Gastrocnemius medialis (tissue), 4 donors: ENCODE data around the gene GLI2. TPM values are rescaled to one million over a fixed set of nuclear protein-coding genes. Genes with fewer than 3 reads are reported as not detected.
A peak's percentile ranks its signal among the peaks of the same experiment; 100 is the strongest.

ENCODE experiments used
- ATAC-seq, 2 donors: fragments of 150-250 bp; one replicate each; pipeline ENCODE4 v1.9.1; 2016
- DNase-seq, 2 donors: peaks; one replicate each; pipeline ENCODE4 v3.0.0-alpha.2; 2019
- H3K27ac ChIP-seq, 4 donors: fragments of 200-600 bp; sonication (generic); 1 replicate in 1 of 4; 2 replicates in 3 of 4; pipeline ENCODE4 v1.5.1; 2016 to 2018; ENCODE audit warnings: mild to moderate bottlenecking in 2 of 4, moderate library complexity in 1 of 4
- H3K27me3 ChIP-seq, 3 donors: fragments of 200-600 bp; sonication (generic) in 2 of 3; 1 replicate in 1 of 3; 2 replicates in 2 of 3; pipeline versions ENCODE4 v1.5.1 to v1.6.0; 2016 to 2019; ENCODE audit warnings: mild to moderate bottlenecking in 1 of 3, moderate library complexity in 1 of 3
- H3K36me3 ChIP-seq, 2 donors: fragments of 200-600 bp; sonication (generic) in 1 of 2; one replicate each; pipeline ENCODE4 v1.5.1; 2017 to 2018
- H3K4me1 ChIP-seq, 2 donors: fragments of 200-600 bp; sonication (generic) in 1 of 2; one replicate each; pipeline ENCODE4 v1.5.1; 2016 to 2017; ENCODE audit warnings: mild to moderate bottlenecking in 2 of 2
- H3K4me3 ChIP-seq, 4 donors: fragments of 200-600 bp; sonication (generic) in 3 of 4; 1 replicate in 1 of 4; 2 replicates in 3 of 4; pipeline ENCODE4 v1.5.1; 2016 to 2019; ENCODE audit warnings: mild to moderate bottlenecking in 2 of 4
- H3K9me3 ChIP-seq, 3 donors: fragments of 200-600 bp; sonication (generic) in 2 of 3; 1 replicate in 1 of 3; 2 replicates in 2 of 3; pipeline ENCODE4 v1.5.1; 2016 to 2019
- POLR2A ChIP-seq, 2 donors: fragments of 450-650 bp; IDR thresholded peaks; one replicate each; pipeline ENCODE4 v1.6.1; 2017; ENCODE audit warnings: antibody characterized with exemption in 2 of 2, mild to moderate bottlenecking in 2 of 2, moderate library complexity in 2 of 2
- in situ Hi-C, 4 donors: fragments of 200-750 bp; cut with MboI; loops; one replicate each; pipeline versions ENCODE4 v1.15.0 to v1.8.0; 2017; ENCODE audit warnings: low sequenced_read_pairs in 4 of 4
- intact Hi-C: fragments of 100-400 bp; cut with DNase I; formaldehyde crosslinking; loops from one replicate; pipeline ENCODE4 v1.15.1; 2023; ENCODE audit warnings: low total_unique reads
- total RNA-seq, 4 donors: library from RNA; depleted of rRNA; stranded (reverse); fragments of >200 nt; gene quantifications; one replicate each; pipeline versions ENCODE4 v1.1.0 to v1.2.3, GENCODE V29; 2016
- TF ChIP-seq, protein P1 (sequence below), 5 experiments: fragments of 450-650 bp in 3 of 5; fragments of 200-600 bp in 2 of 5; sonication (generic) in 2 of 5; IDR thresholded peaks in 4 of 5; conservative IDR thresholded peaks in 1 of 5; 1 replicate in 4 of 5; 2 replicates in 1 of 5; pipeline ENCODE4 v1.5.1; 2016 to 2019; ENCODE audit warnings: antibody characterized with exemption in 5 of 5, mild to moderate bottlenecking in 3 of 5, moderate library complexity in 3 of 5

Gene GLI2
- total RNA-seq, 4 donors from 2014 or later, result 0.27 to 0.49 (median 0.29) TPM

GRCh38 chr2:120734930-120735651, 577 bp upstream of the GLI2 start:
- no peak for ATAC-seq
- Histone ChIP-seq H3K27me3 (peaks cover 49 to 52% (median 50%) of the 10 kb centered on the region in 3 donors), H3K4me1 (peaks cover 0 to 22% of the 10 kb centered on the region in 2 donors), H3K4me3 (peak overlapping the region; percentile 51 to 60 (median 56)), H3K9me3 (no peaks in the 10 kb centered on the region), H3K36me3 (no peaks in the 10 kb centered on the region), H3K27ac (peak overlapping the region in 2 of 4 donors; percentile 63 to 66)
- in situ Hi-C loops, result no loop called here
- no peak for TF ChIP-seq POLR2A (IDR thresholded peaks at IDR 0.05)
- DNase-seq, result no peak
- intact Hi-C loops, result loop anchor here (2.0 to 10.0 kb wide), 4 partner anchors 130 to 1990 kb away; no protein-coding TSS in a partner anchor

- intact Hi-C loops (loop anchor here (5.0 to 10.0 kb wide), 3 partner anchors 129 to 1991 kb away; no protein-coding TSS in a partner anchor), in situ Hi-C loops (no loop called here)
- TF ChIP-seq POLR2A (IDR thresholded peaks at IDR 0.05), result no peak
- DNase-seq, result no peak
- Histone ChIP-seq H3K4me1 (peaks cover 0 to 22% of the 10 kb centered on the region in 2 donors), H3K4me3 (peak overlapping the region; percentile 51 to 60 (median 56)), H3K27me3 (peaks cover 57 to 61% (median 61%) of the 10 kb centered on the region in 3 donors), H3K27ac (peak overlapping the region; percentile 51 to 66 (median 60)), H3K9me3 (no peaks in the 10 kb centered on the region), H3K36me3 (no peaks in the 10 kb centered on the region)
- ATAC-seq, result peak in 1 of 2 donors; percentile 10
Measured at GRCh38 chr2:120736202-120736623, 545 bp downstream of the GLI2 start.

DNA sequence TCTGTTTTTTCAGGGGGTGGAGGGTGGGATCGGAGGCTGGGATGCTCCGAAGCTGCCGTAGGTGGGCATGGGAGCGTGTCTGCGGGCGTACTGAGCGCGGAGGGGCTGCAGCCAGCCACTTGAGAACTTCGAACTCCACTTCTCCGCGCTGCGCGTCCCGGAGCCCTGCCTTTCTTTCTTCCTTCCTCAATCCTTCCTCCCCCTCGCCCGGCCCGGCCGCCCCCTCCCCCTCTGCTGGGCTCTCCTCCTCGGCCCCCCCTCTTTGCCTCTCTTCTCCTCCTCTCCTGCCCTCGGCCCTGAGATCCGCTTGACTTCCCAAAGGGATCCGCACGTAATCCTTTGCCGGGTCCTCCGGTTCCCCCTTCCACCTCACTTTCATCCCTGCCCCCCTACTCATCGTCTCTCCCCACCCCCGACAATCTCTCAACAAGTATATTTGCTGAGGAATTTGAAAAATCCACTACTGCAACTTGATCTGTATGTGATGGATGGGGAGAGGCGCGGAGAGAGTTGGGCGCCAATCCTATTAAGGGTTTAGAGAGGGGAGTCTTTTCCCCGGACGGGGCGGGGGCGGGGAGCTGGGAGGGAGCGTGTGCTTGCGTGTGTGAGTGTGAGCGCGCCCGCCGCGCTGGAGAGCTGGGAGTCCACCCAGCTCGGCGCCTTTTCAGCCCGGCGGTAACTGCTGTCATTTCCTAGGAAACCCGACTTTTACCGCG, 1.1 kb downstream of the GLI2 start:
- H3K36me3 ChIP-seq, result no peaks in the 10 kb centered on the region
- in situ Hi-C loops, result no loop called here
- DNase-seq (no peak), ATAC-seq (no peak)
- H3K4me1 ChIP-seq, result peaks cover 0 to 22% of the 10 kb centered on the region in 2 donors
- H3K27ac ChIP-seq, result peak overlapping the region; percentile 51 to 66 (median 60)
- no peaks in the 10 kb centered on the region for H3K9me3 ChIP-seq
- TF ChIP-seq, protein P1, sequence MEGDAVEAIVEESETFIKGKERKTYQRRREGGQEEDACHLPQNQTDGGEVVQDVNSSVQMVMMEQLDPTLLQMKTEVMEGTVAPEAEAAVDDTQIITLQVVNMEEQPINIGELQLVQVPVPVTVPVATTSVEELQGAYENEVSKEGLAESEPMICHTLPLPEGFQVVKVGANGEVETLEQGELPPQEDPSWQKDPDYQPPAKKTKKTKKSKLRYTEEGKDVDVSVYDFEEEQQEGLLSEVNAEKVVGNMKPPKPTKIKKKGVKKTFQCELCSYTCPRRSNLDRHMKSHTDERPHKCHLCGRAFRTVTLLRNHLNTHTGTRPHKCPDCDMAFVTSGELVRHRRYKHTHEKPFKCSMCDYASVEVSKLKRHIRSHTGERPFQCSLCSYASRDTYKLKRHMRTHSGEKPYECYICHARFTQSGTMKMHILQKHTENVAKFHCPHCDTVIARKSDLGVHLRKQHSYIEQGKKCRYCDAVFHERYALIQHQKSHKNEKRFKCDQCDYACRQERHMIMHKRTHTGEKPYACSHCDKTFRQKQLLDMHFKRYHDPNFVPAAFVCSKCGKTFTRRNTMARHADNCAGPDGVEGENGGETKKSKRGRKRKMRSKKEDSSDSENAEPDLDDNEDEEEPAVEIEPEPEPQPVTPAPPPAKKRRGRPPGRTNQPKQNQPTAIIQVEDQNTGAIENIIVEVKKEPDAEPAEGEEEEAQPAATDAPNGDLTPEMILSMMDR (IDR thresholded peaks at IDR 0.05 in 4 of 5, conservative IDR thresholded peaks at IDR 0.05 in 1 of 5), result no peak
- peak in 1 of 2 donors; percentile 19 for TF ChIP-seq POLR2A (IDR thresholded peaks at IDR 0.05)
- intact Hi-C loops, result loop anchor here (5.0 to 10.0 kb wide), 3 partner anchors 128 to 1992 kb away; no protein-coding TSS in a partner anchor
- H3K27me3 ChIP-seq, result peaks cover 62 to 66% (median 65%) of the 10 kb centered on the region in 3 donors
- peak overlapping the region; percentile 51 to 60 (median 56) for H3K4me3 ChIP-seq

DNA sequence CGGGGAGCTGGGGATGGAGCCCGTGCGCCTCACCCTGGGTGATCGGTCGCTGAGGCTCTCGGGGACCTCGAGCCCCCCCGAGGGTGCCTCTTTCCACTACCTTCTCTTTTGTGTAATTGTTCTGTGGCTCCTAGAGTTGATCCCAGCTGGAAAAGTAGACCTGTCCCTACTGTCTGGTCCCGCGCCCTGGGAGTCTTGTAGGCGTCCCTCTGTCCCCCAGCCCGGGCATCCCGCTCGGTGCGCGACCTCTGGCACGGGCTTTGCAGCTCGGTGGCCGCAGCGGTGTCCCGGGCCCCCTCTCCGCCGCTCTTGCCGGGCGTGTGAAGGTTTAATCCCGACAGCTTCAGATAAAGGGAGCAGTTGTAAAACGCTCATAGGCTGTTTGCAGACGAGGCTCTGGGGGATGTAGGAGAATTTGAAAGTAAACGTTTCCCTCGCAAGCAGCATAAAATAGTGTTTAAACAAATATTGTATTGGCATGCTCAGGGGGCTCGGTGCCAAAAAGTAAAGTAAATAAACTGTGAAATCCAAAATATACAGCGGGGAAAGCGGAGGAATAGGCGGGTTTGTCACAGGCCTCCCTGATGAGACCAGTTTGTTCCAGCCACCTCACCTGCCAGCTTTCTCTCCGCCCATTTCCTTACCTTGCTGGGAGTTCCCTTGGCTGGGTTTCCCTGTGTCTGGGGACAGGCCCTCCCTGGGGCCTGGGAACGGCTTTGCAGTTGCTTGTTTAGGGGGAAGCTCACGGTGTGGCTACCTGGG, 1.9 kb downstream of the GLI2 start:
- peaks cover 0 to 22% of the 10 kb centered on the region in 2 donors for H3K4me1 ChIP-seq
- H3K4me3 ChIP-seq, result peak overlapping the region; percentile 51 to 60 (median 56)
- DNase-seq (no peak), ATAC-seq (no peak)
- peaks cover 68 to 73% (median 72%) of the 10 kb centered on the region in 3 donors for H3K27me3 ChIP-seq
- H3K27ac ChIP-seq, result peak overlapping the region in 2 of 4 donors; percentile 51 to 57
- H3K36me3 ChIP-seq, result no peaks in the 10 kb centered on the region
- TF ChIP-seq, protein P1 (IDR thresholded peaks at IDR 0.05 in 4 of 5, conservative IDR thresholded peaks at IDR 0.05 in 1 of 5), result no peak
- TF ChIP-seq POLR2A (IDR thresholded peaks at IDR 0.05), result no peak
- intact Hi-C loops (loop anchor here (5.0 to 10.0 kb wide), 3 partner anchors 127 to 1993 kb away; no protein-coding TSS in a partner anchor), in situ Hi-C loops (no loop called here)
- no peaks in the 10 kb centered on the region for H3K9me3 ChIP-seq

DNA sequence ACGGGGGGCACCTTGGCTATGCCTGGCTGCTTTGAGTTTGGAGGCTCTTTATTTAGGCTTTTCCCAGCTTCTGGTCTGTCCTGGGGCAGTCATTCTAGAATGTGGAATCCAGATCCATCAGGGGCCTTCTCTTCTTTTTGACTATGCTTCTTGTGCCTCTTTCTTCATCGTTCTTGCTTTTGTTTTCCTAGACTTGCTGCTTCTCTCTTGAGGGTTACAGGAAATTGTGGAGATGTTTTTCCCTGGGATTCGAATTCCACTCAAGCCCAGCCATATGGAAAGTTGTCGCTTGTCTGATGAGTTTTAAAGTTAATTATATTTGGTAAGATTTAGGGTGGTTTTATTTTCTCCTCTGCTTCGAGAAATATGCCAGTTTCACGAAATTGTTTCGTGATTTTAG, 2.4 kb downstream of the GLI2 start:
- Histone ChIP-seq H3K4me1 (peaks cover 0 to 22% of the 10 kb centered on the region in 2 donors), H3K36me3 (no peaks in the 10 kb centered on the region), H3K9me3 (no peaks in the 10 kb centered on the region), H3K27me3 (peaks cover 74 to 78% (median 77%) of the 10 kb centered on the region in 3 donors), H3K27ac (peak overlapping the region in 1 of 4 donors; percentile 51), H3K4me3 (no peak overlapping the region)
- intact Hi-C loops (loop anchor here (5.0 to 10.0 kb wide), 3 partner anchors 127 to 1993 kb away; no protein-coding TSS in a partner anchor), in situ Hi-C loops (no loop called here)
- ATAC-seq (no peak), DNase-seq (no peak)
- TF ChIP-seq, protein P1 (IDR thresholded peaks at IDR 0.05 in 4 of 5, conservative IDR thresholded peaks at IDR 0.05 in 1 of 5), result no peak
- TF ChIP-seq POLR2A (IDR thresholded peaks at IDR 0.05), result no peak
